Testis (tissue), 3 donors: ENCODE data around the gene BCAS3. TPM values are rescaled to one million over a fixed set of nuclear protein-coding genes. Genes with fewer than 3 reads are reported as not detected.

ENCODE experiments used
- DNase-seq: peaks from one replicate; pipeline ENCODE4 v3.0.0-alpha.2; 2019
- H3K27ac ChIP-seq, 2 donors: fragments of 200-600 bp; sonication (generic); one replicate each; pipeline ENCODE4 v1.5.1; 2019
- H3K27me3 ChIP-seq: fragments of 200-600 bp; sonication (generic); one replicate; pipeline ENCODE4 v1.5.1; 2019
- H3K36me3 ChIP-seq: fragments of 200-600 bp; sonication (generic); one replicate; pipeline ENCODE4 v1.5.1; 2017; ENCODE audit warnings: low read depth; ENCODE audit errors: missing control alignments
- H3K4me1 ChIP-seq: fragments of 200-600 bp; sonication (generic); one replicate; pipeline ENCODE4 v1.5.1; 2019
- H3K4me3 ChIP-seq, 2 donors: fragments of 200-600 bp; sonication (generic); one replicate each; pipeline ENCODE4 v1.5.1; 2017 to 2019
- H3K9me3 ChIP-seq: fragments of 200-600 bp; sonication (generic); one replicate; pipeline ENCODE4 v1.5.1; 2017
- POLR2A ChIP-seq: fragments of 450-650 bp; IDR thresholded peaks from one replicate; pipeline ENCODE4 v1.6.1; 2017; ENCODE audit warnings: antibody characterized with exemption, mild to moderate bottlenecking, moderate library complexity
- WGBS, 2 donors: methylation state at CpG; one replicate each; pipeline ENCODE4 v1.1.5; 2018; 5-methylcytosine and 5-hydroxymethylcytosine counted together
- intact Hi-C: fragments of 100-400 bp; cut with DNase I; formaldehyde crosslinking; loops from one replicate; pipeline ENCODE4 v1.15.1; 2023; ENCODE audit warnings: low total_unique reads
- polyA plus RNA-seq: library from polyadenylated mRNA; stranded (reverse); fragments of 350-450 nt; fragmentation: Illumina TruSeq; extraction: RNeasy Lipid Tissue Mini Kit (QIAGEN cat#74804); gene quantifications from one replicate; pipeline ENCODE4 v1.2.3, GENCODE V29; 2014; ENCODE audit warnings: low read depth, low replicate concordance; ENCODE audit not compliant: insufficient read depth
- total RNA-seq, 2 donors: library from RNA; depleted of rRNA; stranded (reverse); fragments of >200 nt; gene quantifications; one replicate each; pipeline ENCODE4 v1.2.3, GENCODE V29; 2016
- TF ChIP-seq, protein P1 (sequence below), 3 experiments: fragments of 450-650 bp in 2 of 3; fragments of 200-600 bp in 1 of 3; sonication (generic) in 1 of 3; IDR thresholded peaks; one replicate each; pipeline ENCODE4 v1.5.1; 2016 to 2019; ENCODE audit warnings: antibody characterized with exemption in 3 of 3, mild to moderate bottlenecking in 2 of 3, moderate library complexity in 1 of 3

BCAS3 gene
- total and polyA plus RNA-seq, 3 donors from 2014 or later = 54.8 to 96.7 (median 73.0) TPM

DNA sequence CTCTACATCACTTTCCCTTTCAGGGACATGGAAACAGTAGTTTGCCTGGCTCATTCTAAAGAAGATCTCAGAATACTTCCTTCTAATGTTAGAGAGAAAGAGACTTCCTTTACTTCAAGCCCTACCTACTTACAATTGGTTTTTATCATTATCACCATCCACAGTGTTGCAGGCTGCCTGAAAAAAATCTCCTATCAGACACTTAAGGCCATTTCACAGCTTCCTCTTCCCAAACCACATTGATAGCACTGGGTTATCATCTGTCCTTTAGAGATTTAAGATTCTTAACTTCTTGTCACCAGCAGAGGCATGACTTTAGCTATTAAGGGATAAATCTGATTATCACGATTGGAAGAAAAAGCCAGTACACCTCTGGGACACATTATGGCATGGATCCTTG is 543.5 kb downstream of the BCAS3 start:
- H3K27me3 ChIP-seq = no peaks in the 10 kb centered on the region
- TF ChIP-seq, protein P1, sequence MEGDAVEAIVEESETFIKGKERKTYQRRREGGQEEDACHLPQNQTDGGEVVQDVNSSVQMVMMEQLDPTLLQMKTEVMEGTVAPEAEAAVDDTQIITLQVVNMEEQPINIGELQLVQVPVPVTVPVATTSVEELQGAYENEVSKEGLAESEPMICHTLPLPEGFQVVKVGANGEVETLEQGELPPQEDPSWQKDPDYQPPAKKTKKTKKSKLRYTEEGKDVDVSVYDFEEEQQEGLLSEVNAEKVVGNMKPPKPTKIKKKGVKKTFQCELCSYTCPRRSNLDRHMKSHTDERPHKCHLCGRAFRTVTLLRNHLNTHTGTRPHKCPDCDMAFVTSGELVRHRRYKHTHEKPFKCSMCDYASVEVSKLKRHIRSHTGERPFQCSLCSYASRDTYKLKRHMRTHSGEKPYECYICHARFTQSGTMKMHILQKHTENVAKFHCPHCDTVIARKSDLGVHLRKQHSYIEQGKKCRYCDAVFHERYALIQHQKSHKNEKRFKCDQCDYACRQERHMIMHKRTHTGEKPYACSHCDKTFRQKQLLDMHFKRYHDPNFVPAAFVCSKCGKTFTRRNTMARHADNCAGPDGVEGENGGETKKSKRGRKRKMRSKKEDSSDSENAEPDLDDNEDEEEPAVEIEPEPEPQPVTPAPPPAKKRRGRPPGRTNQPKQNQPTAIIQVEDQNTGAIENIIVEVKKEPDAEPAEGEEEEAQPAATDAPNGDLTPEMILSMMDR (IDR thresholded peaks at IDR 0.05) = no peak
- TF ChIP-seq POLR2A = no peak
- 76 to 78% methylated on average over 1 of the region's 1 CpG for WGBS, 2 donors
- no peaks in the 10 kb centered on the region for H3K36me3 ChIP-seq
- peaks cover 3% of the 10 kb centered on the region for H3K4me1 ChIP-seq
- H3K4me3 ChIP-seq = no peak overlapping the region
- intact Hi-C loops = no loop called here
- no peak overlapping the region for H3K27ac ChIP-seq
- H3K9me3 ChIP-seq = no peaks in the 10 kb centered on the region
- no peak for DNase-seq

DNA sequence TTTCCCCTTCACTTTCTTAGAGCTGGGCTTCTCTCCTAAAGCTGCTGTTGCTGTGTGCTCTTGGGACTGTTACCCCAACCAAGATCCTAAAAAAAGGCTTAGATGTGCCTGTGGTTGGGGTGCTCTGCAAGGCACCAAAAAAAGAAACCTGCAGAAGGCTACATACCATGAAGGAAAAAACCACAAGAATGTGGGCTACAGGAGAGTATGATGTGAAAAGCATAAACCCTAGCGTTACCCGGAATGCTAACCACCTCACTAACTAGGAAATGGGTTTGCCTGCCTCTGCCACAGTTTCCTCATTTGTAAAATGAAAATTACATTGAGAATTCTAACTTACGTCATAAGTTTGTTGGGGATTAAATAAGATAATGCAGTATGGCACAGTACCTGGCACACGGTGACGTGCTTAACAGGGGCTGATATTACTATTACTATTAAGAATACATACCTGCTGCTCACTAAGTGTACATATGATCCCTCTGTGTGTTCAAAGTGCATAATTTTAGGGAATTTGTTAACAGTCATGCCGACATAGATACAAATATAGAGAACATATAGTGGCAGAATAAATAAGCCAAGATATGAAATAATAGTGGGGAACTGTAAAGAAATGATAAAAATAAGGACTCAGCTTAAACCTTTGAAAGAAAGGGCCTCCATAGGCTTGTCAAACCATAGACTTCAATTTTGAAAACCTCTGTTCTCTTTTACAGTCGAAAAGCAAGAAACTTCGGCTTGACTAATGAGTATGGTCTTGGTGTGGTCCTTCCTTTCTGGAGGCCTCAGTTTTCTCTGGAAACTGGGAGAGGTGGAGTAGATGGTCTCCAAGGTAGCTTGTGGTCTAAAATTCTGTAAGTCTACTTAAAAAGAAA is 544.2 kb downstream of the BCAS3 start:
- TF ChIP-seq, protein P1 (IDR thresholded peaks at IDR 0.05) = no peak
- TF ChIP-seq POLR2A = no peak
- Histone ChIP-seq H3K4me1 (peaks cover 3% of the 10 kb centered on the region), H3K27ac (no peak overlapping the region), H3K36me3 (no peaks in the 10 kb centered on the region), H3K9me3 (no peaks in the 10 kb centered on the region), H3K4me3 (no peak overlapping the region), H3K27me3 (no peaks in the 10 kb centered on the region)
- intact Hi-C loops = no loop called here
- WGBS, 2 donors = 90% methylated on average over 8 of the region's 8 CpGs
- no peak for DNase-seq

DNA sequence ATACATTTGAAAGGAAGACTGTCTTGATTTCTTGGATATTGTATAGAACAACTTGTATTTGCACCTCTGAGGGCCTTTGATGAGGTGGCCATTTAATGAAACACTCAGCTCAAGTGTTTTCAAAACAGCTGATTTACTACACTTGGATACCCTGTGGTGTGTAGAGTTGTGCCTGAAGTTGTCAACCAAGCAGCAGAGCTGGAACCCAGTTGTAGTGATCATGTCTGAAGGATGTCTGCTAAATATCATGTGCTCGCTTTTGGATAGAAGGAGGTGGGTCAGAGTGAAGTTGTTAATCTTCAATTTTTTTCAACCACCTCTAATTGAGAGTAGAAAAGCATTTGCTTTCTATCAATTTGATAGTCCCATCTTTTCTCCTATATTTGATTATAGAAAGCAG is 546.1 kb downstream of the BCAS3 start:
- H3K9me3 ChIP-seq = no peaks in the 10 kb centered on the region
- TF ChIP-seq, protein P1 (IDR thresholded peaks at IDR 0.05) = no peak
- TF ChIP-seq POLR2A = no peak
- H3K27ac ChIP-seq = no peak overlapping the region
- H3K4me3 ChIP-seq = no peak overlapping the region
- no peak for DNase-seq
- H3K4me1 ChIP-seq = peaks cover 3% of the 10 kb centered on the region
- H3K36me3 ChIP-seq = no peaks in the 10 kb centered on the region
- 97 to 100% methylated on average over 1 of the region's 1 CpG for WGBS, 2 donors
- intact Hi-C loops = no loop called here
- no peaks in the 10 kb centered on the region for H3K27me3 ChIP-seq

DNA sequence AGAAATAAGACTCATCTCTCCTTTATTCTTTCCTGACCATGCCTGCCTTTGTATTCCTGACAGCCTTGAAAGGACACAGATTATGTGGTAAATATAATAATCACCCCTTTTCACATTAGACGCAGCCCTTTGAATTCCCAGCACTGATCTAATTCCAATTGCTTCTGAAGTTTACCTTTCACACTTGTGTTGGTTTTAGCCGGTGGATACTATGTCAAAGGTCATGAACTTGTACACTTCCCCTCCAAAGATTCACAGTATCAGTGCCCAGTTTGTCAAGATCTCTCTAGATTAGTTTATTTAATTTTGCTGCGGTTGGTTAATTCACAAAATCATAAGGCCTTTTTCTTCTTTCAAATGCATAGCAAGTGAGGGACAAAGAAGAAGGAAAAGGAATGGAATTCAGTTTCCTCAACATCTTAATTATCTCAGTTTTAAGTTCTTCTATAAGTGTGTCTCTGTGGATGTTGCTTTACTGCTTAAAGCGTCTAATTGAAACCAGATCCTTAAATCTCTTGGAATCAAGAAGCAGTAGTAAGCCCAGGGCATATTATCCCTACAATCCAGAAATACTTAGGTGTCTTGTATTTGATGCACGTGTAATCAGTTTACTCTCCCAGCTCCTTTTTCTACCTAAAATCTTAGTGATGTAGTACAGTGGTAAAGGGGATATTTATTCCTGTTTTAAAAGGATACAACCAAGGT is 547.7 kb downstream of the BCAS3 start:
- no peaks in the 10 kb centered on the region for H3K9me3 ChIP-seq
- H3K4me3 ChIP-seq = no peak overlapping the region
- no peak for TF ChIP-seq POLR2A
- TF ChIP-seq, protein P1 (IDR thresholded peaks at IDR 0.05) = no peak
- H3K27me3 ChIP-seq = no peaks in the 10 kb centered on the region
- 89 to 92% methylated on average over 5 of the region's 5 CpGs for WGBS, 2 donors
- peaks cover 3% of the 10 kb centered on the region for H3K4me1 ChIP-seq
- intact Hi-C loops = no loop called here
- no peak for DNase-seq
- no peak overlapping the region for H3K27ac ChIP-seq
- no peaks in the 10 kb centered on the region for H3K36me3 ChIP-seq
